HepG2 (cell line): ENCODE data around the gene CCDC97. TPM values are rescaled to one million over a fixed set of nuclear protein-coding genes. Genes with fewer than 3 reads are reported as not detected.
A peak's percentile ranks its signal among the peaks of the same experiment; 100 is the strongest.

Experiments
- CENPX ChIP-seq: sonication (generic); formaldehyde crosslinking; IDR thresholded peaks from 2 replicates; pipeline ENCODE4 v1.9.0; 2021; ENCODE audit warnings: mild to moderate bottlenecking, missing genetic modification reagents, moderate library complexity
- DNMT3B ChIP-seq: conservative IDR thresholded peaks from 2 replicates; pipeline ENCODE4 v1.6.1; 2016; ENCODE audit warnings: missing biosample characterization, control low read depth
- ELK4 ChIP-seq: sonication (generic); formaldehyde crosslinking; IDR thresholded peaks from 2 replicates; pipeline ENCODE4 v1.9.0; 2021; ENCODE audit warnings: missing genetic modification reagents, borderline replicate concordance
- HDAC2 ChIP-seq: sonication (generic); formaldehyde crosslinking; IDR thresholded peaks from 2 replicates; pipeline ENCODE4 v1.4.0; 2020; ENCODE audit warnings: missing genetic modification reagents
- KLF9 ChIP-seq: IDR thresholded peaks from 2 replicates; pipeline ENCODE4 v1.6.1; 2016; ENCODE audit warnings: low read depth
- SPEN ChIP-seq: sonication (generic); formaldehyde crosslinking; IDR thresholded peaks from 2 replicates; pipeline ENCODE4 v1.5.1; 2020; ENCODE audit warnings: low read depth, mild to moderate bottlenecking, missing genetic modification reagents
- TCF12 ChIP-seq, 2 experiments: fragments of 450-650 bp in 1 of 2; sonication (generic) in 1 of 2; formaldehyde crosslinking in 1 of 2; IDR thresholded peaks; 2 replicates each; pipeline versions ENCODE4 v1.6.1 to v1.8.0; 2017 to 2022; ENCODE audit warnings: antibody characterized with exemption in 1 of 2, mild to moderate bottlenecking in 1 of 2, missing genetic modification reagents in 1 of 2, moderate library complexity in 1 of 2
- TEAD3 ChIP-seq: optimal IDR thresholded peaks from 2 replicates; pipeline ENCODE3; 2016; ENCODE audit warnings: borderline replicate concordance
- THAP9 ChIP-seq: sonication (generic); formaldehyde crosslinking; IDR thresholded peaks from 2 replicates; pipeline ENCODE4; 2020; ENCODE audit warnings: missing genetic modification reagents, mild to moderate bottlenecking, borderline replicate concordance
- TSC22D2 ChIP-seq: sonication (generic); formaldehyde crosslinking; IDR thresholded peaks from 2 replicates; pipeline ENCODE4 v1.5.1; 2020; ENCODE audit warnings: missing genetic modification reagents, mild to moderate bottlenecking, borderline replicate concordance
- YY1 ChIP-seq: IDR thresholded peaks from 2 replicates; pipeline ENCODE4 v1.6.1; 2011; ENCODE audit warnings: low read length, low read depth, moderate library complexity, mild to moderate bottlenecking; ENCODE audit not compliant: insufficient read depth, insufficient replicate concordance
- ZBTB46 ChIP-seq: sonication (generic); formaldehyde crosslinking; IDR thresholded peaks from 2 replicates; pipeline ENCODE4 v1.4.0; 2020; ENCODE audit warnings: mild to moderate bottlenecking, missing genetic modification reagents, borderline replicate concordance
- ZMYM3 ChIP-seq: sonication (generic); formaldehyde crosslinking; IDR thresholded peaks from 2 replicates; pipeline ENCODE4 v1.5.1; 2020; ENCODE audit warnings: mild to moderate bottlenecking, missing genetic modification reagents
- ZNF280D ChIP-seq: sonication (generic); formaldehyde crosslinking; IDR thresholded peaks from 2 replicates; pipeline ENCODE4 v1.5.1; 2020; ENCODE audit warnings: mild to moderate bottlenecking, missing genetic modification reagents
- ZNF530 ChIP-seq: sonication (generic); formaldehyde crosslinking; IDR thresholded peaks from 2 replicates; pipeline ENCODE4 v1.5.0; 2020; ENCODE audit warnings: low read depth, mild to moderate bottlenecking, missing genetic modification reagents
- ZNF552 ChIP-seq: sonication (generic); formaldehyde crosslinking; IDR thresholded peaks from 2 replicates; pipeline ENCODE4 v1.9.0; 2022; ENCODE audit warnings: missing genetic modification reagents, mild to moderate bottlenecking, borderline replicate concordance
- ZNF619 ChIP-seq: sonication (generic); formaldehyde crosslinking; IDR thresholded peaks from 2 replicates; pipeline ENCODE4 v1.4.0; 2020; ENCODE audit warnings: mild to moderate bottlenecking, missing genetic modification reagents
- polyA plus RNA-seq, 8 experiments: library from polyadenylated mRNA; depleted of rRNA in 3 of 8; stranded (reverse) in 7 of 8; unstranded in 1 of 8; fragments of >200 nt; fragmentation: Illumina TruSeq in 4 of 8; extraction: Trizol in 4 of 8; gene quantifications; 2 replicates each; pipeline versions ENCODE4 v1.2.1 to v1.2.3, GENCODE V29; 2011 to 2016; ENCODE audit warnings: low read depth in 4 of 8, missing spikeins in 1 of 8, mixed read lengths in 1 of 8; ENCODE audit not compliant: insufficient read depth in 1 of 8
- total RNA-seq, 5 experiments: library from RNA; depleted of rRNA; stranded (reverse); fragments of >200 nt; fragmentation: Illumina TruSeq; extraction: Trizol; gene quantifications; 2 replicates each; pipeline ENCODE4 v1.2.3, GENCODE V29; 2016; ENCODE audit warnings: low read depth in 1 of 5
- TF ChIP-seq, protein P1 (sequence below): sonication (generic); formaldehyde crosslinking; IDR thresholded peaks from 2 replicates; pipeline ENCODE4 v1.8.0; 2022; ENCODE audit warnings: mild to moderate bottlenecking, missing genetic modification reagents; ENCODE audit not compliant: insufficient replicate concordance

Gene CCDC97
- total and polyA plus RNA-seq, 2 of the 13 experiments (the other 11 are each of a cell fraction or from before 2014, with no cell fraction given), result 6.2 to 7.3 TPM

DNA sequence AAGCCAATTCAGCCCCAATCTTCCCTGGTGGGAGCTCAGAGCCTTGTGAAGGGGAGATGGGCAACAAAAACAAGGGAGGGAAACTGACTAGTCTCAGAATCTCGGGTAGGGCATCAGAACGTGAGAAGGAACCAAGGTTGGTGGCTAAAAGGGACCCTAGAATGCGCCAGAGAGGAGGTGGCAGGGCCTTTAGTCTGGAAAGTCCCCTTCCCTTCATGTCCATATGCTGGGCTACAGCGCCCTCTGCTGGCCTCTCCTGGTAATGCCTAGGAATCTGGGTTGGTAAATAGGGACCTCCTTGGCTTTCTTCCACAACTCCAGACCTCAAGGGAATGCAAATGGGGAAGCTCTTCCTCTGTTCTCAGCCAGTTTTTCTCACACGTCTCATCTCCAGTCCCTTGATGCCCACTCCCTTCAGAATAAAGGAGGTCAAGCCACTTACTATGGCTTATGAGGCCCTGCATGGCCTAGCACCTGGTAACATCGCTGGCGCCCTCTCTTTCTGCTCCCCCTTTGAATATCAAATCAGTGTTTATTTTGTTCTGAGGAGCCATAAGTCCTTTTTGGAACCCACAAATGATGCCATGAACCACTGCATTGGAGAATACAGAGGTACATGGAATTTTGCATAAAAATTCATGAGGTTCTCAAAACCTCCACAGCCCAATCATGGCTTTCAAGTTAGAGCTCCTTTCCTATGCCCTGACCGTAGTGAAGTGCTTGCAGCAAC, 1.4 kb upstream of the CCDC97 start (continued):
- TF ChIP-seq, protein P1, sequence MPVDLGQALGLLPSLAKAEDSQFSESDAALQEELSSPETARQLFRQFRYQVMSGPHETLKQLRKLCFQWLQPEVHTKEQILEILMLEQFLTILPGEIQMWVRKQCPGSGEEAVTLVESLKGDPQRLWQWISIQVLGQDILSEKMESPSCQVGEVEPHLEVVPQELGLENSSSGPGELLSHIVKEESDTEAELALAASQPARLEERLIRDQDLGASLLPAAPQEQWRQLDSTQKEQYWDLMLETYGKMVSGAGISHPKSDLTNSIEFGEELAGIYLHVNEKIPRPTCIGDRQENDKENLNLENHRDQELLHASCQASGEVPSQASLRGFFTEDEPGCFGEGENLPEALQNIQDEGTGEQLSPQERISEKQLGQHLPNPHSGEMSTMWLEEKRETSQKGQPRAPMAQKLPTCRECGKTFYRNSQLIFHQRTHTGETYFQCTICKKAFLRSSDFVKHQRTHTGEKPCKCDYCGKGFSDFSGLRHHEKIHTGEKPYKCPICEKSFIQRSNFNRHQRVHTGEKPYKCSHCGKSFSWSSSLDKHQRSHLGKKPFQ (CRISPR knock-in tag), result no peak
- TF ChIP-seq YY1 (no peak), ZMYM3 (CRISPR knock-in tag) (no peak), CENPX (no peak), DNMT3B (CRISPR knock-in tag) (0 out of 2 replicates have a peak, but pooled peaks have one; percentile 68), TSC22D2 (CRISPR knock-in tag) (no peak), TEAD3 (peak; percentile 64), TCF12 (IDR thresholded peaks at IDR 0.05) (no peak), TCF12 (CRISPR knock-in tag; IDR thresholded peaks at IDR 0.05) (no peak), HDAC2 (CRISPR knock-in tag) (no peak), ZNF280D (no peak), SPEN (CRISPR knock-in tag) (no peak), ZNF552 (CRISPR knock-in tag) (no peak), ELK4 (CRISPR knock-in tag) (no peak), THAP9 (CRISPR knock-in tag) (0 out of 2 replicates have a peak, but pooled peaks have one; percentile 35), ZBTB46 (CRISPR knock-in tag) (no peak), KLF9 (no peak), ZNF619 (no peak), ZNF530 (CRISPR knock-in tag) (no peak)
